H9 (cell line): ENCODE data around the gene GALNS. TPM values are rescaled to one million over a fixed set of nuclear protein-coding genes. Genes with fewer than 3 reads are reported as not detected.

Experiments used
- DNase-seq: peaks from one replicate; pipeline ENCODE4 v3.0.0-alpha.2; 2017
- H2AFZ ChIP-seq: one replicate; pipeline ENCODE4 v1.6.1; 2013; ENCODE audit warnings: mild to moderate bottlenecking, low read length, control low read depth, moderate library complexity
- H2AK5ac ChIP-seq: 2 replicates; pipeline ENCODE4 v1.6.1; 2013; ENCODE audit warnings: low read length, control low read depth, mixed read lengths; ENCODE audit not compliant: insufficient read length
- H2BK120ac ChIP-seq: one replicate; pipeline ENCODE4 v1.6.1; 2013; ENCODE audit warnings: low read depth, mild to moderate bottlenecking, low read length, control low read depth, inconsistent platforms; ENCODE audit not compliant: poor library complexity, severe bottlenecking
- H2BK12ac ChIP-seq: 2 replicates; pipeline ENCODE4 v1.6.1; 2013; ENCODE audit warnings: low read length, control low read depth, mixed read lengths, low read depth; ENCODE audit not compliant: insufficient read length
- H2BK15ac ChIP-seq: 2 replicates; pipeline ENCODE4 v1.6.1; 2013; ENCODE audit warnings: low read depth, low read length, control low read depth
- H2BK20ac ChIP-seq: one replicate; pipeline ENCODE4 v1.6.1; 2013; ENCODE audit warnings: low read depth, mild to moderate bottlenecking, low read length, control low read depth, inconsistent platforms; ENCODE audit not compliant: poor library complexity, severe bottlenecking
- H2BK5ac ChIP-seq: 2 replicates; pipeline ENCODE4 v1.6.1; 2013; ENCODE audit warnings: low read length, control low read depth, mixed read lengths; ENCODE audit not compliant: insufficient read length
- H3K14ac ChIP-seq: 2 replicates; pipeline ENCODE4 v1.6.1; 2013; ENCODE audit warnings: low read length, control low read depth; ENCODE audit not compliant: insufficient read depth
- H3K18ac ChIP-seq: 2 replicates; pipeline ENCODE4 v1.6.1; 2013; ENCODE audit warnings: low read depth, mild to moderate bottlenecking, mixed read lengths, low read length, control low read depth; ENCODE audit not compliant: insufficient read length
- H3K23ac ChIP-seq: 2 replicates; pipeline ENCODE4 v1.6.1; 2013; ENCODE audit warnings: low read length, control low read depth, mixed read lengths, low read depth; ENCODE audit not compliant: insufficient read length
- H3K23me2 ChIP-seq: 2 replicates; pipeline ENCODE4 v1.6.1; 2013; ENCODE audit warnings: low read depth, mild to moderate bottlenecking, mixed read lengths, low read length, control low read depth; ENCODE audit not compliant: insufficient read length, poor library complexity, severe bottlenecking
- H3K27ac ChIP-seq: 2 replicates; pipeline ENCODE4 v1.5.1; 2013; ENCODE audit warnings: low read length, control low read depth, mixed read lengths, low read depth; ENCODE audit not compliant: insufficient read length
- H3K27me3 ChIP-seq: 2 replicates; pipeline ENCODE4 v1.6.1; 2013; ENCODE audit warnings: low read length, control low read depth, inconsistent platforms; ENCODE audit not compliant: insufficient read depth
- H3K4ac ChIP-seq: 2 replicates; pipeline ENCODE4 v1.6.1; 2013; ENCODE audit warnings: low read depth, mild to moderate bottlenecking, control low read depth, inconsistent platforms, low read length, moderate library complexity
- H3K4me1 ChIP-seq: 2 replicates; pipeline ENCODE4 v1.6.1; 2013; ENCODE audit warnings: low read length, control low read depth, inconsistent platforms; ENCODE audit not compliant: insufficient read depth
- H3K4me2 ChIP-seq: 2 replicates; pipeline ENCODE4 v1.6.1; 2013; ENCODE audit warnings: low read length, control low read depth, mixed read lengths; ENCODE audit not compliant: insufficient read length, insufficient read depth
- H3K56ac ChIP-seq: 2 replicates; pipeline ENCODE4 v1.6.1; 2013; ENCODE audit warnings: low read depth, mild to moderate bottlenecking, mixed read lengths, low read length, control low read depth; ENCODE audit not compliant: insufficient read length
- H3K79me1 ChIP-seq: 2 replicates; pipeline ENCODE4 v1.6.1; 2013; ENCODE audit warnings: low read depth, mild to moderate bottlenecking, moderate library complexity, low read length, control low read depth, inconsistent platforms; ENCODE audit not compliant: insufficient read depth, poor library complexity, severe bottlenecking
- H3K79me2 ChIP-seq: 2 replicates; pipeline ENCODE4 v1.6.1; 2013; ENCODE audit warnings: low read length, control low read depth, inconsistent platforms; ENCODE audit not compliant: insufficient read depth
- H3K9ac ChIP-seq: 2 replicates; pipeline ENCODE4 v1.6.1; 2013; ENCODE audit warnings: low read length, control low read depth, mixed read lengths; ENCODE audit not compliant: insufficient read length; ENCODE audit errors: extremely low read depth
- H3K9me3 ChIP-seq: one replicate; pipeline ENCODE4 v1.6.1; 2013; ENCODE audit warnings: low read depth, low read length, inconsistent platforms; ENCODE audit not compliant: control insufficient read depth
- H3T11ph ChIP-seq: one replicate; pipeline ENCODE4 v1.6.1; 2013; ENCODE audit warnings: mild to moderate bottlenecking, low read length, control low read depth, inconsistent platforms
- H4K20me1 ChIP-seq: one replicate; pipeline ENCODE4 v1.6.1; 2013; ENCODE audit not compliant: control insufficient read depth, insufficient read length, insufficient read depth
- H4K5ac ChIP-seq: 2 replicates; pipeline ENCODE4 v1.6.1; 2013; ENCODE audit warnings: low read depth, mild to moderate bottlenecking, mixed read lengths, low read length, control low read depth; ENCODE audit not compliant: insufficient read length
- H4K8ac ChIP-seq: replicated peaks from 2 replicates; pipeline ENCODE4 v1.6.1; 2013; ENCODE audit warnings: low read length, control low read depth, mixed read lengths, low read depth; ENCODE audit not compliant: insufficient read length
- H4K91ac ChIP-seq: 2 replicates; pipeline ENCODE4 v1.6.1; 2013; ENCODE audit warnings: low read depth, mild to moderate bottlenecking, moderate library complexity, mixed read lengths, low read length, control low read depth; ENCODE audit not compliant: insufficient read length
- H3K27ac Mint-ChIP-seq, 3 experiments: 2 replicates in 2 of 3; 3 replicates in 1 of 3; pipeline ENCODE4 v1.8.0; 2020 to 2021; ENCODE audit warnings: mixed read lengths in 3 of 3, mild to moderate bottlenecking in 1 of 3, moderate library complexity in 1 of 3
- H3K27me3 Mint-ChIP-seq: 2 replicates; pipeline ENCODE4 v1.8.0; 2021; ENCODE audit warnings: low read depth, mild to moderate bottlenecking, moderate library complexity, mixed read lengths
- H3K36me3 Mint-ChIP-seq, 3 experiments: 2 replicates in 2 of 3; 3 replicates in 1 of 3; pipeline ENCODE4 v1.8.0; 2020 to 2021; ENCODE audit warnings: low read depth in 3 of 3, mixed read lengths in 3 of 3; ENCODE audit not compliant: insufficient read depth in 1 of 3
- H3K4me1 Mint-ChIP-seq, 2 experiments: 2 replicates each; pipeline ENCODE4 v1.8.0; 2020; ENCODE audit warnings: mixed read lengths in 2 of 2
- H3K4me3 Mint-ChIP-seq, 2 experiments: 2 replicates in 1 of 2; 3 replicates in 1 of 2; pipeline ENCODE4 v1.8.0; 2020 to 2021; ENCODE audit warnings: mild to moderate bottlenecking in 2 of 2, mixed read lengths in 2 of 2, moderate library complexity in 1 of 2
- H3K9me3 Mint-ChIP-seq, 2 experiments: 2 replicates in 1 of 2; 3 replicates in 1 of 2; pipeline ENCODE4 v1.8.0; 2020; ENCODE audit warnings: mild to moderate bottlenecking in 2 of 2, mixed read lengths in 2 of 2, moderate library complexity in 1 of 2
- WGBS: extraction: QIAGEN DNeasy Blood & Tissue Kit; methylation state at CpG from one replicate; pipeline ENCODE4 v1.1.7; 2013; ENCODE audit warnings: missing lambda C conversion rate, low lambda C conversion rate, mixed read lengths; ENCODE audit not compliant: insufficient read length; ENCODE audit errors: extremely low coverage; 5-methylcytosine and 5-hydroxymethylcytosine counted together
- total RNA-seq: library from RNA; stranded (reverse); gene quantifications from 2 replicates; pipeline ENCODE4 v1.2.1, GENCODE V29; 2021
- TF ChIP-seq, protein P1 (sequence below): fragments of 200-600 bp; sonication (generic); conservative IDR thresholded peaks from 3 replicates; pipeline ENCODE4 v1.8.0; 2021; ENCODE audit warnings: antibody characterized with exemption, mild to moderate bottlenecking

The GALNS gene
- total RNA-seq, 1 experiment from 2014 or later = 20.3 TPM

GRCh38 chr16:88835383-88835782 is 21.4 kb downstream of the GALNS start:
- H2BK20ac ChIP-seq = no peak overlapping the region
- Mint-ChIP-seq H3K9me3 (no peaks in the 10 kb centered on the region), H3K36me3 (peaks cover 4 to 16% (median 13%) of the 10 kb centered on the region in 3 experiments; a peak in 6 of 7 replicates), H3K4me1 (no peaks in the 10 kb centered on the region), H3K27ac (no peak overlapping the region; a peak in 1 of 7 replicates), H3K27me3 (no peaks in the 10 kb centered on the region), H3K4me3 (no peak overlapping the region)
- no peak overlapping the region for H3T11ph ChIP-seq
- no peak overlapping the region for H2BK15ac ChIP-seq
- H4K20me1 ChIP-seq = no peaks in the 10 kb centered on the region
- H3K4ac ChIP-seq = no peak overlapping the region
- WGBS = no CpG with 5 or more reads among the region's 11 CpGs
- H3K9me3 ChIP-seq = no peaks in the 10 kb centered on the region
- no peak overlapping the region for H2BK120ac ChIP-seq
- TF ChIP-seq, protein P1, sequence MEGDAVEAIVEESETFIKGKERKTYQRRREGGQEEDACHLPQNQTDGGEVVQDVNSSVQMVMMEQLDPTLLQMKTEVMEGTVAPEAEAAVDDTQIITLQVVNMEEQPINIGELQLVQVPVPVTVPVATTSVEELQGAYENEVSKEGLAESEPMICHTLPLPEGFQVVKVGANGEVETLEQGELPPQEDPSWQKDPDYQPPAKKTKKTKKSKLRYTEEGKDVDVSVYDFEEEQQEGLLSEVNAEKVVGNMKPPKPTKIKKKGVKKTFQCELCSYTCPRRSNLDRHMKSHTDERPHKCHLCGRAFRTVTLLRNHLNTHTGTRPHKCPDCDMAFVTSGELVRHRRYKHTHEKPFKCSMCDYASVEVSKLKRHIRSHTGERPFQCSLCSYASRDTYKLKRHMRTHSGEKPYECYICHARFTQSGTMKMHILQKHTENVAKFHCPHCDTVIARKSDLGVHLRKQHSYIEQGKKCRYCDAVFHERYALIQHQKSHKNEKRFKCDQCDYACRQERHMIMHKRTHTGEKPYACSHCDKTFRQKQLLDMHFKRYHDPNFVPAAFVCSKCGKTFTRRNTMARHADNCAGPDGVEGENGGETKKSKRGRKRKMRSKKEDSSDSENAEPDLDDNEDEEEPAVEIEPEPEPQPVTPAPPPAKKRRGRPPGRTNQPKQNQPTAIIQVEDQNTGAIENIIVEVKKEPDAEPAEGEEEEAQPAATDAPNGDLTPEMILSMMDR = no peak
- H3K14ac ChIP-seq = no peak overlapping the region
- H3K4me2 ChIP-seq = no peak overlapping the region
- no peak overlapping the region for H4K91ac ChIP-seq
- no peak overlapping the region for H4K5ac ChIP-seq
- H3K9ac ChIP-seq = no peak overlapping the region
- H4K8ac ChIP-seq = no peak overlapping the region
- no peak overlapping the region for H2BK12ac ChIP-seq
- DNase-seq = no peak
- no peak overlapping the region for H3K27ac ChIP-seq
- H2AFZ ChIP-seq = no peak overlapping the region
- no peaks in the 10 kb centered on the region for H3K79me1 ChIP-seq
- no peak overlapping the region for H2BK5ac ChIP-seq
- no peak overlapping the region for H3K23ac ChIP-seq
- no peaks in the 10 kb centered on the region for H3K27me3 ChIP-seq
- no peak overlapping the region for H3K56ac ChIP-seq
- no peaks in the 10 kb centered on the region for H3K4me1 ChIP-seq
- H3K79me2 ChIP-seq = no peaks in the 10 kb centered on the region
- no peak overlapping the region for H3K18ac ChIP-seq
- no peaks in the 10 kb centered on the region for H3K23me2 ChIP-seq
- H2AK5ac ChIP-seq = no peak overlapping the region
